Left kidney (tissue), 8 donors: ENCODE measurements around the gene ADAM8. TPM values are rescaled to one million over a fixed set of nuclear protein-coding genes. Genes with fewer than 3 reads are reported as not detected.
"Not testable (repeated sequence)": the region's sequence is repeated elsewhere in the genome, so short reads cannot be mapped to it uniquely, and the experiment has no call there.

Source experiments
- DNase-seq: peaks from one replicate; pipeline ENCODE4 v3.0.0-alpha.2; 2013
- long read RNA-seq, 8 donors: transcript quantifications; one replicate each; lab custom pipeline, GENCODE V29; 2026
- polyA plus RNA-seq: library from polyadenylated mRNA; unstranded; fragments of 120-200 nt; gene quantifications from one replicate; pipeline ENCODE4 v1.2.1, GENCODE V29; 2013; ENCODE audit not compliant: insufficient read length

Gene ADAM8
- polyA plus RNA-seq, result 2.4 TPM
- long read RNA-seq, donor 1, result 0 reads
- long read RNA-seq, donor 2, result 0 reads
- long read RNA-seq, donor 3, result 0 reads
- long read RNA-seq, donor 4, result 0 reads
- long read RNA-seq, donor 5, result 0 reads
- long read RNA-seq, donor 6, result 0 reads
- long read RNA-seq, donor 7, partial matches to known transcripts, result 0 of 1 reads
- long read RNA-seq, donor 7, other reads (novel, unspliced or antisense), result 0 of 1 reads
- long read RNA-seq, donor 8, result 0 reads

DNA sequence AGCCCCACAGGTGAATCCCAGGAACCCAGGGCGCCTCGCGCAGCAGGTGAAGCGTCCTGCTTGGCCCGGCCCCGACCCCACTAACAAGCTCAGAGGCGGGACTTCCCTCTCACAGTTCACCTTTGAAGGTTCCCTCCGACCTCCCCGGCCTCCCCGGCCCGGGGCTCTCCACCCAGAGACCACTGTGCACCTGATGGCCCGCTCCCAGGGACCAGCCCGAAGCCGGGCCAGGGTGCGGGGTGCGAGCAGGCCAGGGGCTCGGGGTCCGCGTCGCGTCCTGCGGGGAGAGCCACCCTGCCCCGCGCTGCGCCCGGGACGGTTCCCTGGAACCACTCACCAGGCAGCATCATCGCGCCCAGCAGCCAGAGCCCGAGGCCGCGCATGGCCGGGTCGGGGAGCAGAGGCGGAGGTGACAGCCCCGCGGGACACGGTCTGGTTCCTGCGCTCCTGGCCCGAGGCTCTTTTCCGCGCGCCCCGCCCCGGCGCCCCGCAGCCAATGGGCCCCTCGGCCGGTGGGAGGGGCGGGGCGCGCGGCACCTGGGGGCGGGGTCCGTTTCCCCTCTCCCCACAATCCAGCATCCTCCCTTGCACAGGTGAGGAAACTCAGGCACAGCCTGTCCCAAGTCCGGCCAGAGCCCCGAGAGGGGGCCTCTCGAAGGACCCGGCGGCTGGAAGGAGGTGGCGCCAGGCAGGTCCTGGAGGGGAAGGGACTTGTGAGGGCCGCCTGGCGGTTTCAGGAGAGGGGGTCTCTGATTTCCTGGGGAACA, at the start of gene ADAM8:
Gene ADAM8, minus strand, starts transcription at position 434 of the 767 bp plus-strand sequence. Its CDS starts 51 bp downstream, at position 383.
- DNase-seq, result no peak

DNA sequence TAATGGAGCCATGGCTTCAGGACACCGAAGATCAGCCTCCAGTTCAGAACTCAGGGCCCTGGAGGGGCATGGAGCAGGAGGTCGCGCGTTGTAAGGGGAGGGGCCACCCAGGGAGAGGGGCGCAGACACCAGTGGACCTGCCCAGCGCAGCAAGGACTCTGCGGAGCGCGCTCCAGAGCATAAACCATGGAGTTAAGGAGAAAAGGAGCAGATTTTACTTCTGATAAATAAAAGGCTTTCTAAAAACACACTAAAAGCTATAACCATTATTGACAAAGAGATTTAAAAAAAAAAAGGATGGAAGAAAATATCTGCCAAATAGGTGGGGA, 49.5 kb upstream of the ADAM8 start:
- no peak for DNase-seq

DNA sequence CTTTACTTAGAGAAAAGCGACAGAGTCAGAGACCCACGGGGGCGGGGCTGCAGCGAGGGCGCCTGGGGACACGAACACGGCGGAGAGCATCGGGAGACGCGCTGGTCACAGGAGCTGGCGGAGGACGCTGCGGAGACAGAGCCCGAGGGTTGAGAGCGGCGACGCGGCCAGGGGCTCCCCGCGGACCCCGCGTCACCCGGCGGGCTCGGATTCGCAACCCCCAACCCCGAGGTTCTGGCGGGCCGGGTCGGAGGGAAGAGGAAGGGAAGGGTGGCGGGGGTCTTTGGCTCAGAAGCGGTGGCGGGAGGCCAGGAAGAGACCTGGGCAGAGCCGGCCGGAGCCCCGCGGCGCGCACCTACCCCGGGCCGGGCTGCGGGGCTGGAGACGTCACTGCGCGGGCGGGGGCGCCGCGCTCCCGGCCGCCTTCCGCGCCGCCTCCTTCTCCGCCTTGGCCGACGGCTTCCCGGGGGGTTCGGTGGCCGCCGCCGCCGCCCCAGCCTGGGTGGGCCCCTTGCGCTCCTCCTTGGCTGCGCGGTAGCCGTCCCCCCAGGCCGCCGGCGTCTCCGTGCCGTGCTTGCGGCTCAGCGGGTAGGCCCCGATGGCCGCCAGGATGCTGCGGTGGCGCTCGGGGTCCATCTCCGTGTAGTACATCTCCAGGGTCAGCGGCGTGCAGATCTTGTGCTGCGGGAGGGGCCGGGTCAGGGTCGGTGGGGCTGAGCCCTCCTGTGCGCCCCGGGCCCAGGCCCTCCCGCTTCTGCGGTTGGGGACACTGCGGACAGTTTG, 49.0 kb upstream of the ADAM8 start:
- DNase-seq, result no peak

DNA sequence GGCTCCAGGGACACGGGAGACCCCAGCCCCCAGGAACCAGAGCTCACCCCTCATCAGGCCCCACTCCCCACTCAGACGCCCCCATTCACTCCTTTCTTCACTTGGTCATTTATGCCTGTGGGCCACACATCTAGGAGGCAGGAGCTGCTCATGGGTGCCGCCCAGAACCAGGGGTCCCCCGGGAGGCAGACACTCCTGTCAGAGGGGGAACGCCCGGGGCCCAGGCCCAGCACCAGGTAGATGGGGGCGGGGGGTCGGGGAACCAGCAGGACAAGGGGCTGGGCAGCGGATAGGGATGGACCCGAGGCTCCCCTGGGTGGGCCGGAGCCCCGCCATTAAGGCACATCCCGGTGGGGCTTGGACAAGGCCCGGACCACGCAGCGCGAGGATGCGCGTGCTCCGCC, 48.2 kb upstream of the ADAM8 start:
- DNase-seq, result no peak

DNA sequence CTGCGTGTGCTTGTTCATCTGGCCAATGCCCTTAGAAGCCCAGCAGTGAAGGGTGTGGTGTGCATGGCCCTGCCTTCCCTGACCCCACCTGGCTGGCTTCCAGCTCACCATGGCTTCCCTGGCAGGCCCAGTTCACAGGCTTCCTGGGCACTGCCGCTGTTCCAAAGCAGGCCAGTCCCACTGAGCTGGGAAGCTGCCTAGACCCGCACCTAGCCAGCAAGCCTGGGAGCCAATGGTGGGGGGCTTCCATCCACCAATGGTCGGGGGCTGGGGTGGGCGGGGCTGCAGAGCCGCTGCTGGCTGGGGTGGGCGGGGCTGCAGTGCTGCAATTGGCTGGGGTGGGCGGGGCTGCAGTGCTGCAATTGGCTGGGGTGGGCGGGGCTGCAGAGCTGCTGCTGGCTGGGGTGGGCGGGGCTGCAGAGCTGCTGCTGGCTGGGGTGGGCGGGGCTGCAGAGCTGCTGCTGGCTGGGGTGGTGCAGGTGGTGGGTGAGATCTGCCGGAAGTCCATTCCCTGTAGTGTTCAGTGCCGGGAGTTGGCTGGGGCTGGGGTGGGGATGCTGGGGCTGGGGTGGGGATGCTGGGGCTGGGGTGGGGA, 47.6 kb upstream of the ADAM8 start:
- DNase-seq, result no peak

DNA sequence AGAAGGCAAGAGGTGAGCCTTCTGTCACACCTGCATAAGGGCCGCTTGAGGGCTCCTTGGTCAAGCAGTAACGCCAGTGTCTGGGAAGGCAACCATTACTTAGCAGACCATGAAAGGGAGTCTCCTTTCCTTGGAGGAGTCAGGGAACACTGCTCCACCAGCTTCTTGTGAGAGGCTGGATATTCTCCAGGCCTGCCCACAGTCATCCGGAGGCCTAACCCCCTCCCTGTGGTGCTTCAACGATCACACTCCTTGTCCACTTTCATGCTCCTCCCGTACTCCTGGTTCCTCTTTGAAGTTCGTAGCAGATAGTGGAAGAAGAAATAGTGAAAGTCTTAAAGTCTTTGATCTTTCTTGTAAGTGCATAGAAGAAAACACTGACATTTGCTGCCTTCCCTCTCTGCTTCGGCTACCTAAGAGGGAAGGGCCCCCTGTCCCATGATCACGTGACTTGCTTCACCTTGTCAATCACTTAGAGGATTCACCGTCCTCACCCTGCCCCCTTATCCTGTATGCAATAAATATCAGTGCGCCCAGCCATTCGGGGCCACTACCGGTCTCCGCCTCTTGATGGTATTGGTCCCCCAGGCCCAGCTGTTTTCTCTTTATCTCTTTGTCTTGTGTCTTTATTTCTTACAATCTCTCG, 45.5 kb upstream of the ADAM8 start:
- not testable (repeated sequence) for DNase-seq

DNA sequence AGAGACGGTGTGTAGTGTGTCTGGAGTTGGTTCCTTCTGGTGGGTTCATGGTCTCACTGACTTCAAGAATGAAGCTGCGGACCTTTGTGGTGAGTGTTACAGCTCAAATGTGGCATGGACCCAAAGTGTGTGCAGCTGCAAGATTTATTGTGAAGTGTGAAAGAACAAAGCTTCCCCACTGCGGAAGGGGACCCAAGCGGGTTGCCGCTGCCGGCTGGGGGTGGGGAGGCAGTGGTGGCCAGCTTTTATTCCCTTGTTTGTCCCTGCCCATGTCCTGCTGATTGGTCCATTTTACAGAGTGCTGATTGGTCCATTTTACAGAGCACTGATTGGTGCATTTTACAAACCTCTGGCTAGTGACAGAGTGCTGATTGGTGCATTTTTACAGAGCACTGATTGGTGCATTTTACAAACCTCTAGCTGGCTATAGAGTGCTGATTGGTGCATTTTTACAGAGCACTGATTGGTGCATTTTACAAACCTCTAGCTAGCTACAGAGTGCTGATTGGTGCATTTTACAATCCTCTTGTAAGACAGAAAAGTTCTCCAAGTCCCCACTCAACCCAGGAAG, 44.3 kb upstream of the ADAM8 start:
- not testable (repeated sequence) for DNase-seq

DNA sequence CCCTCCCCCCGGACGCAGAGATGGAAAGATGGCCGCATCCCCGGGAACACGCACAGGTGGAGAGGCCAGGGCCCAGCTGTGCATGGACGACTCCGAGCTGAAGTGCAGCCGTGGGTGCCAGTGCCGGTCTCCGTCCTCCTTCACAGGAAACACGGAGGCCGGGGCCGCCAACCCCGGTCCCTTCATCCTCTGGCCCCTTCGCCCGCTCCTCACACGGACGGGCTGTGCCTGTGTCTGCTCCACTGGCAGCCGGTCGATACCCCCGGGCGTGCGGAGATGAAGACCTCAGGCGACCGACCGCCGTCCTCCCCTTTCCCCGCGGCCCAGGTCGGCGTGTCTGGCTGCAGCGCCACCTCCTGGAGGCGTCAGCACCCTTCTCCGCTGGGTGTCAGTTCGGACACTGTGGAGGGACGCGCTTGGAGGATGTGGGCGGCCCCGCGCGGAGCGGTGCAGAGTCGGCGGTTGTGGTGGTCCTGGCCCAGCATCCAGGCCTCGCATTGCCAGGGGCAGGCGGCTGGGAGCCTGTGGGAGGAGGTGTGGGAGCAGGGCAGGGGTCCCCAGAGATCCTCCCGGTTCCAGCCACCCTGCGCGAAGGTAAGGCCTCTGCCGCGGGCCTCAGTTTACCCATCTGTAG, 41.9 kb upstream of the ADAM8 start:
- no peak for DNase-seq

DNA sequence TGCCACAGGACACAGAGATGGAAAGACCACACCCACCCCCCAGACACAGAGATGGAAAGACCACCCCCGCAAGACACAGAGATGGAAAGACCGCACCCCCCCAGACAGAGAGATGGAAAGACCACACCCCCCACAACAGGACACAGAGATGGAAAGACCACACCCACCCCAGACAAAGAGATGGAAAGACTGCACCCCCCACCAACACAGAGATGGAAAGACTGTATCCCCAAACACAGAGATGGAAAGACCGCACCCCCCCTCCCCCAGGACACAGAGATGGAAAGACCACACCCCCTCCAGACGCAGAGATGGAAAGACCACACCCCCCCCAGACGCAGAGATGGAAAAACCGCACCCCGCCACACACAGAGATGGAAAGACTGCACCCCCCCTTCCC, 40.1 kb upstream of the ADAM8 start:
- no peak for DNase-seq

DNA sequence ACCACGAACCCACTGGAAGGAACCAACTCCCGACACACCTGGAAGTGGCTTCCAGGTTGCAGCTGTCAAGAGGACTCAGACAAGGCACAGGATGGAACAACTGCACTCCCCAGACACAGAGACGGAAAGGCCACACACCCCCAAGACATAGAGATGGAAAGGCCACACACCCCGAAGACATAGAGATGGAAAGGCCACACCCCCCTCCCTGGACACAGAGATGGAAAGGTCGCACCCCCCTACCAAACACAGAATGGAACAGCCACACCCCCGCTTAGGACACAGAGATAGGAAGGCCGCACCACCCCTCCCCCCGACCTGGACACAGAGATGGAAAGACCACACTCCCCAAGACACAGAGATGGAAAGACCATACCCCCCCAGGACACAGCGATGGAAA, 39.6 kb upstream of the ADAM8 start:
- no peak for DNase-seq

DNA sequence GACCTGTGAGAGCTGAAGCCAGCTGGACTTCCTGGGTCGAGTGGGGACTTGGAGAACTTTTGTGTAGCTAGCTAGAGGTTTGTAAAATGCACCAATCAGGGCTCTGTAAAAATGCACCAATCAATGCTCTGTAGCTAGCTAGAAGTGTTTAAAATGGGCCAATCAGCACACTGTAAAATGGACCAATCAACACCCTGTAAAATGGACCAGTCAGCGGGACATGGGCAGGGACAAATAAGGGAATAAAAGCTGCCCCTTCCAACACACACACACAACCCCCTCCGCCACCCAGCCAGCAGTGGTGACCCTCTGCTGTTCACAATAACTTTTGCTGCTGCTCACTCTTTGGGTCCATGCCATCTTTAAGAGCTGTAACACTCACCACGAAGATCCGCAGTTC, 39.2 kb upstream of the ADAM8 start:
- DNase-seq, result no peak

DNA sequence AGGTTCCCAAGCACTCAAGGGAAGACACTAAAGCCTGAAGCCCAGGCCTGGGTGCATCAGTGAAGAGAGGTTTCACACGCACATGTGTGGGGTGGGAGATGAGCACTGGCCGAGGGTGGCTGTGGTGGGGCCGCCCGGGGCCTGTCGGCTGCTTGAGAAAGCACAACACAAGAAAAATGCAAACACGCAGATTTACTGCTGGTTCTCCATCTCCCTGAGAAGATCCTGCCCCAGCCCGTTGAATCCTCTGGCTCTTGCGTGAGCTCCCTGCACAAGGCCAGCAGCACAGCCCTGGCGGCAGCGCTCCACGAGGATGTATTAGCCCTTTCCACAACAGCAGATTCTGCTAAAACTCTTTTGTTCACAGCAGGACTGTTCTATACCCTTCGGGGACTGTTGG, 38.2 kb upstream of the ADAM8 start:
- DNase-seq, result no peak

DNA sequence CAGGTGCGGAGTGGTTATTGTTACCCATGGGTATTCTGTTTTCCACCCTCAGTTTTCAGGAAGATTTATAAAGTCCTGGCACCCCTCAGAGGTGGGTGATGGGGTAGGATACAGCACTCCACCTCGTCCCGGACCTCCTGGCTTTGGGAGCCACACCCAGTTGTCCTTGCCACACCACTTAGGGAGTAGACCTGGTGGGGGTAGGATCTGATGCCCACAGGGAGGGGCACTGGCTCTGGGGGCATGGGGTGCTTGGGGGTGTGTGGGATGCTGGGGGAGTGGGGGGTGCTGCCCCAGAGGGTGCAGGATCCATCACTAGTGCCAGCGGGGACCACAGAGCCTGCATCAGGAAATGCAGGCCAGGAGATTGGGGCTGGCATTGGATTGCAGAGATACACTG, 36.5 kb upstream of the ADAM8 start:
- no peak for DNase-seq

DNA sequence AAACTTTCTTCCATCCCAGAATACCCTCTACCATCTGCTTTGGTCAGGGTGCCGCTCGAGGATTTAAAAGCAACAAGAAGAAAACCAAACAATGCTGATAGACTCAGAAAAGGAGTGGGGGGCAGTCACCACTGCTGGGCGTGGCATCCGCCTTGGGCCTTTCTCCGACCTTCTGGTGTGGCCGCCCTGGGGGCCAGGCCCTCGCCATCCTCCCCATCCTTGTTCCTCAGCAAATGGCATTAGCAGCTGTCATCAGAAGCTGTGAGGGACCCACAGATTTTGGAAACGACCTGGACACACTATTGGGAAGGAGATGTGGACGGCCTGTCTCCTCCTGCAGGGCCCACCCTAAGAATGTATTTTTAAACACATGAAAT, 36.1 kb upstream of the ADAM8 start:
- no peak for DNase-seq

DNA sequence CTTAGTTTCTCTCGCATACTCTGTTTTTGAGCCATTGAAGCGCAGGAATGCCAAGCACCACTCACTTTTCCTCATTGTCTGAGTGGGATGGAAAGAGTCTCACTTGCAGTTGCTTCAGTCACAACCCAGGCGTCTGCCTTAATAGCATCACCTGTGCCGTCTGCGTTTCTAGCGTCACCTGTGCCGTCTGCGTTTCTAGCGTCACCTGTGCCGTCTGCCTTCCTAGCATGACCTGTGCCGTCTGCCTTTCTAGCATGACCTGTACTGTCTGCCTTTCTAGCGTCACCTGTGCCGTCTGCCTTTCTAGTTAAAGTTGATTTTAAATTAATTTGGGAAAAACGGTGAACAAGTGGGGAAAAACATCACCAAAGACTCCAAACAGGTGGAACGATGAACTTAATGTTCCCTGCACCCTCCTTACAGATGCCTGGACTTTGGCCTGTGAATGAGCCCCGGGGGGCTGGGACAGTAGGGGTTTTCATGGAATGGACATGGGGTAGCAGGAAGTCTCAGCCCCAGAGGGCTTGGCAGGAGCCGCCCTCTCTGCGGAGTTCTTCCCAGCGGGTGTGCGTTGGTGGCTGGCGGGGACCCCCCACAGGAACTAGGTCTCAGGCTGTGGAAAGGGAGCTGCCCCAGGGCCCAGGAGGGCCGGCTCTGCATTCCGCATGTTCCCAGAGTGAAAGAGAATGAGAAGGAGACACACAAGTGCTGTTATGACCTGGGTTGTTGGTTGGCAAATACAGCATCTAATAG, 35.5 kb upstream of the ADAM8 start:
- DNase-seq, result no peak

DNA sequence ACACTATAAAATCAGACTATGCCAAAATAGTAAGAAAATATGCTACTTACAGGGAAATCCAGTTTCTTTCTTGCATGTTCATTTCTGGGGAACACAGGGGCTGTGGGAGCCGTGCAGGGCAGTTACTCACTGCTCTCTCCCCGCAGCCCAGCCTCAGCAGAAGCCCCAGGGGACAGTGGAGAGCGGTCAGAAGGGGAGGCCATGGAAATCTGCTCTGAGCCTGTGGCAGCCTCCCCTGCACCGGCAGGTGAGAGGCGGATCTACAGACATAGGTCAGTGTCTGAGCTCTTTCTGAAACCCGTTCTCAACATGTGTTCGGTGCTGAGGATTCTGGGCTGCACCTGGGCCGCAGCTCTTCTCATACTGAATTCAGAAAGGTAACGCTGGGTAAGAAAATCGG, 34.9 kb upstream of the ADAM8 start:
- DNase-seq, result no peak

DNA sequence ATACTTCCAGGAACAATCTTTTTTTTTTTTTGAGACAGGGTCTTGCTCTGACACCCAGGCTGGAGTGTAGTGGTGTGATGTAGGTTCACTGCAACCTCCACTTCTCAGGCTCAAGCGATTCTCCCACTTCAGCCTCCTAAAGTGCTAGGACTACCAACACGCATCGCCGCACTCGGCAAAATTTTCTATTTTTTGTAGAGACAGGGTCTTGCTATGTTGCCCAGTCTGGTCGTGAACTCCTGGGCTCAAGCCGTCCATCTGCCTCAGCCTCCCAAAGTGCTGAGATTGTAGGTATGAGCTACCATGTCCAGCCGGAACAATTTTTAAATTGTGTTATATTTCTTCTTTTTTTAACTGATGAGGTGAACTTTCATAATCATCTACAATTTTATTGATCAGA, 34.1 kb upstream of the ADAM8 start:
- DNase-seq, result no peak

DNA sequence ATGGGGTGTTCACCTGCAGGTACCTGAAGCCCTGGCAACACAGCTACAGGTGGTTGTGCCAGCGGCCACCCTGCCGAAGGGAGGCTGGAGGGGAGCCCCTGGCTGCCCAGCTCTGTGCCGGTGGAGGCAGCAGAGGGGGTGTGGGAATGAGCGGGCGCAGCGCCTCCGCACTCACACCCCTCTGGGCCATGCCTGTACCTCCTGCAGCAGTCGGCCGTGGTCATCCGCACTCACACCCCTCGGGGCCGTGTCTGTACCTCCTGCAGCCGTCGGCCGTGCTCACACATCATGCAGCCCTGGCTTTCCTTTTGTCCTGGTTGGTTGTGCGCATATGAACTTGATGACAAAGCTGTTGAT, 33.7 kb upstream of the ADAM8 start:
- no peak for DNase-seq

DNA sequence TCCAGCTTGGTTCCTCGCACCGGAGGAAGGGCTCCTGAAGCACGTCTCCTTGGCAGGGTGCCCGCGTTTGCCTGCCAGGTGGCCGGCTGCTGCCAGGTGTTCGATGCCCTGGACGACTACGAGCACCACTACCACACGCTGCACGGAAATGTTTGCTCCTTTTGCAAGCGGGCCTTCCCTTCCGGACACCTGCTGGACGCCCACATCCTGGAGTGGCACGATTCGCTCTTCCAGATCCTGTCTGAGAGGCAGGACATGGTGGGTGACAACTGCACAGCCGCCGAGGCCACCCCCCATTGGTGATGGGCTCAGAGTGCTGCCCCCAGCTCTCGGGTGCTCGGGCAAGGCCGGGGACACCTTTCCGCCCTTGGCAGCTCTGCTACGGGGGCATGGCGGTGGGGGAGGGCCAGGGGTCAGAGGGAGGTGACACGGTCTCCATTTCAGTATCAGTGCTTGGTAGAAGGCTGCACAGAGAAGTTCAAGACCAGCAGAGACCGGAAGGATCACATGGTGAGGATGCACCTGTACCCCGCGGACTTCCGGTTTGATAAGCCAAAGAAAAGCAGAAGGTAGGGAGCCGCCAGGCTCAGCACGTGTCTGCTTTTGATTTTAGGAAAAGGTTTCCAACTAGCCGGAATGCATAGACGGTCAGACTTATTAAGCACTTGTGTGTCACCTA, 33.2 kb upstream of the ADAM8 start:
- no peak for DNase-seq

DNA sequence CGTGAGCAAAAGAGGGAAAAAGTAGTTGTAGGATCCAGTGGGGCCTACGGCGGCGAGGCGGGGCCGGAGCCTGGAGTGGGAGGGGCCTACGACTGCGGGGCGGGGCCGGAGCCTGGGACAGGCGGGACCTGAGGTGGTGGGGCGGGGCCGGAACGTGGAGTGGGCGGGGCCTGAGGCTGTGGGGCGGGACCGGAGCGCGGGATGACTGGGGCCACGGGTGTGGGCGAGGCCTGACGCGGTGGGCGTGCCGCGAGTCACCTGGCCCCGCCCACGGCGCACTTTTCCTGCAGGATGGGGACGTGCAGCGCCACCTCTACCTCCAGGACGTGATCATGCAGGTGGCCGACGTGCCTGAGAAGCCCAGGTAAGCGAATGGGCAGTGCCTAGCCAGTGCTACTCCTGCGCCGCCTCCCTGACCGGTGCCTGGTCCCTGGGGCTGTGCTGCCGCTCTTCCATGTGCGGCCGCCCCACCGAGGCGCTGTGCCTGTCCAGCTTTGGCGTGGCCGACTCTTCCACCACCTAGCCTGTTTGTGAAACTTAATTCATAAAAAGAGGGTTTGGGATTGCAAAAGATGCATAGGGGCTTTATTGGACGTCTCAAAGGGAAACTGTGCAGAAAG, 32.5 kb upstream of the ADAM8 start:
- peak; percentile 82 for DNase-seq
